Mammary epithelial cell (primary cell): ENCODE data around the gene CCNK.

Experiments
- EZH2 ChIP-seq: IDR thresholded peaks from 2 replicates; pipeline ENCODE4 v1.6.1; 2012; ENCODE audit warnings: low read length, inconsistent platforms, borderline replicate concordance
- TF ChIP-seq, protein P1 (sequence below), 2 donors: IDR thresholded peaks in 1 of 2; conservative IDR thresholded peaks in 1 of 2; 2 replicates each; pipeline ENCODE4 v1.5.1; 2011 to 2012; ENCODE audit warnings: inconsistent platforms in 2 of 2, low read length in 2 of 2, mild to moderate bottlenecking in 2 of 2, control low read depth in 1 of 2, low read depth in 1 of 2; ENCODE audit not compliant: insufficient read depth in 1 of 2; ENCODE audit errors: extremely low read depth in 1 of 2

- TF ChIP-seq, protein P1, sequence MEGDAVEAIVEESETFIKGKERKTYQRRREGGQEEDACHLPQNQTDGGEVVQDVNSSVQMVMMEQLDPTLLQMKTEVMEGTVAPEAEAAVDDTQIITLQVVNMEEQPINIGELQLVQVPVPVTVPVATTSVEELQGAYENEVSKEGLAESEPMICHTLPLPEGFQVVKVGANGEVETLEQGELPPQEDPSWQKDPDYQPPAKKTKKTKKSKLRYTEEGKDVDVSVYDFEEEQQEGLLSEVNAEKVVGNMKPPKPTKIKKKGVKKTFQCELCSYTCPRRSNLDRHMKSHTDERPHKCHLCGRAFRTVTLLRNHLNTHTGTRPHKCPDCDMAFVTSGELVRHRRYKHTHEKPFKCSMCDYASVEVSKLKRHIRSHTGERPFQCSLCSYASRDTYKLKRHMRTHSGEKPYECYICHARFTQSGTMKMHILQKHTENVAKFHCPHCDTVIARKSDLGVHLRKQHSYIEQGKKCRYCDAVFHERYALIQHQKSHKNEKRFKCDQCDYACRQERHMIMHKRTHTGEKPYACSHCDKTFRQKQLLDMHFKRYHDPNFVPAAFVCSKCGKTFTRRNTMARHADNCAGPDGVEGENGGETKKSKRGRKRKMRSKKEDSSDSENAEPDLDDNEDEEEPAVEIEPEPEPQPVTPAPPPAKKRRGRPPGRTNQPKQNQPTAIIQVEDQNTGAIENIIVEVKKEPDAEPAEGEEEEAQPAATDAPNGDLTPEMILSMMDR (conservative IDR thresholded peaks at IDR 0.05 in 1 of 2, IDR thresholded peaks at IDR 0.05 in 1 of 2; ENCODE audit: extremely low read depth in 1 of 2, insufficient read depth in 1 of 2, low read depth in 1 of 2, low read length in 2 of 2) = no peak
- no peak for TF ChIP-seq EZH2
Measured at GRCh38 chr14:99447739-99448138, 33.5 kb upstream of the CCNK start.
